CD4-positive, alpha-beta T cell treated with Interleukin-15 for 1 hour (primary cell): Measurements from ENCODE around the gene NEDD4.
"Not testable (repeated sequence)": the region's sequence is repeated elsewhere in the genome, so short reads cannot be mapped to it uniquely, and the experiment has no call there.

ENCODE experiments used
- DNase-seq: peaks from one replicate; pipeline ENCODE4 v3.0.0-alpha.2; 2020

NEDD4 gene

DNA sequence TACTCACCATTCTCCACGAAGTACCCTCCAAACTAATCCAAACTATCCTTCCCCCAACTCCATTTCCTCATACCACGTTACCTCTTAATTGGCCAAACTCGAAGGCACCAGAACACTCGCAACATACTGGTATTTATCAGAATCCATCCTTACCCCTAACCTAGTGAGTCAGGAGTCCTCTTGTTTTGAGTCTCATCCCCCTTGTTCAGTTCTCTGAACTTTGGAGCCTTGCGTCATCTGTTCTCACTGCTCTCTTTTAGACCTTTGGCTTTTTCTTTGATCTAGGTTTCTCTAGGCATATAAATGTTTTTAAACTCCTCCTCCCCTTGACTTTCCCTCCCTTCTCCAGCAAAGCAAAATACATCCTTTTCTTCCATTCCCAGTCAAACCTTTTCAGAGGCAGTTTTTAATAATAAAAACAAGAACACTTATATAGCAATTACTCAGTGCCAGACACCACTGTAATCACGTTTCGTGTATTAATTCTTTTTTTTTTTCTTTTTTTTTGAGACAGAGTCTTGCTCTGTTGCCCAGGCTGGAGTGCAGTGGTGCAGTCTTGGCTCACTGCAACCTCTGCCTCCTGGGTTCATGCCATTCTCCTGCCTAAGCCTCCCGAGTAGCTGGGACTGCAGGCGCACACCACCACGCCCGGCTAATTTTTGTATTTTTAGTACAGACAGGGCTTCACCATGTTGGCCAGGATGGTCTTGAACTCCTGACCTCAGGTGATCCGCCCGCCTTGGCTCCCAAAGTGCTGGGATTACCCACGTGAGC, 40.7 kb downstream of the NEDD4 start:
- DNase-seq: not testable (repeated sequence)

DNA sequence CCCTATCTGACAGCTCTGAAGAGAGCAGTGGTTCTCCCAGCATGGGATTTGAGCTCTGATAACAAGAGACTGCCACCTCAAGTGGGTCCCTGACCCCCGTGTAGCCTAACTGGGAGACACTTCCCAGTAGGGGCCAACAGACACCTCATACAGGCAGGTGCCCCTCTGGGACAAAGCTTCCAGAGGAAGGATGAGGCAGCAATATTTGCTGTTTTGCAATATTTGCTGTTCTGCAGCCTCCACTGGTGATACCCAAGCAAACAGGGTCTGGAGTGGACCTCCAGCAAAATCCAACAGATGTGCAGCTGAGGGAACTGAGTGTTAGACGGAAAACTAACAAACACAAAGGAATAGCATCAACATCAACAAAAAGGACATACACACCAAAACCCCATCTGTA, 48.8 kb downstream of the NEDD4 start:
- DNase-seq: not testable (repeated sequence)

DNA sequence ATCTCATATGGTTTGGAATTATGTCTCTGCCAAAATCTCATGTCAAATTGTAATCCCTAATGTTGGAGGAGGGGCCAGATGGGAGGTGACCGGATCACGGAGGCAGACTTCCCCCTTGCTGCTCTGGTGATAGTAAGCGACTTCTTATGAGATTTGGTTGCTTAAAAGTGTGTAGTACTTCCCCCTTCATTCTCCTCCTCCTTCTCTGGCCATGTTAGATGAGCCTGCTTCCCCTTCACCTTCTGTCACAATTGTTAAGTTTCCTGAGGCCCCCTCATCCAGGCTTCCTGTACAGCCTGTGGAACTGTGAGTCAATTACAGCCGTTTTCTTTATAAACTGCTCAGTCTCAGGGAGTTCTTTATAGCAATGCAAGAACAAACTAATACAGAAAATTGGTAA, 51.1 kb downstream of the NEDD4 start:
- no peak for DNase-seq

DNA sequence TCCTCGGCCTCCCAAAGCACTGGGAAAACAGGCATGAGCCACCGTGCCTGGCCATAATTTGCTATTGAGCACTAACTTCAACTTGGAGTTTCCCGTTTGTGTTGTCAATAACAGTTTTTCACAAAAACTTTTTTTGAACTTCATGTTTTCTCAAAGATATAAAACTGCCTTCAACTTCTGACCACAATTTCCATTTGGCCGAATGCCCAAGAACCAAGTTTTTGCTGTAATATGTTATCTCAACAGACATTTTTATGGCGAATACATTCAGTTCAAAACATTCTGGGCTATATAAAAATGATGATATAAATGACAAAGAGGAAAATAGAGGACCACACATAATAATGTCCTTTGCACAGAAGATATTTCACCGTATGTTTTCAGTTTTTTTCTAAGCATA, 56.4 kb downstream of the NEDD4 start:
- DNase-seq: no peak

DNA sequence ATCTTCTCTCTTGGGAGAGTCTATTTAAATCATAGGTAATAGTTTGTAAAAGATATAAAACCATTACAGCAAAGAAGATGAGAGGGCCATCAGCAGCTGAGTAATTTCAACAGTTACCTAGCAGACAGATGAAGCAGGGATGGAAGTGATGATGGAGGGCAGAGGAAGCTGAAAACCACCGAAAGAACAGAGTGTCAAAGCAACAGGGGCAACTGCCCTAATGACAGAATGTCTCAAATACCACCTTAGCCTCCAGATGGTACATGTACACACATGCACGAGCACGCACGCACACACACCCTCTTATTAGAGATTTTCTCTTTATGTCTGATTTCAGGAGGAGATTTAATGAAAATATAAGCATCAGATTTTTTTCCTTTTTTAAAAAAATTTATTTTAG, 64.5 kb downstream of the NEDD4 start:
- no peak for DNase-seq

DNA sequence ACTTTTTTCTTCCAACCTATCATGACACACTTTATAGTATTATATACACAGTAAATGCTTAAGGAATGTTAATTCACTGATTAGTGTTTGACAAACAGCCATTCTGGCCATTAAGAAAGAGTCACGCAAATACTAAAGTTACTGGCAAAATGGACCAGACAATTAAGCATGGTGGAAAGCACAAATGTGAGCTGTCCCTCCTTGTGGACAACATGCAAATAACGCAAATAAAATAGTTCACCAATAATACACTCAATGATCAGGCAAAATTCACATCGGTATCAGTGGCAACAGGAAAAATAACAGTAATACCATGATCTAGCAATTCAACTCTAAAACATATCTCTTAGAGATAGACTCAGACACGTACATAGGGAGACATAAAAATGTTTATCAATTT, 71.7 kb downstream of the NEDD4 start:
- no peak for DNase-seq

DNA sequence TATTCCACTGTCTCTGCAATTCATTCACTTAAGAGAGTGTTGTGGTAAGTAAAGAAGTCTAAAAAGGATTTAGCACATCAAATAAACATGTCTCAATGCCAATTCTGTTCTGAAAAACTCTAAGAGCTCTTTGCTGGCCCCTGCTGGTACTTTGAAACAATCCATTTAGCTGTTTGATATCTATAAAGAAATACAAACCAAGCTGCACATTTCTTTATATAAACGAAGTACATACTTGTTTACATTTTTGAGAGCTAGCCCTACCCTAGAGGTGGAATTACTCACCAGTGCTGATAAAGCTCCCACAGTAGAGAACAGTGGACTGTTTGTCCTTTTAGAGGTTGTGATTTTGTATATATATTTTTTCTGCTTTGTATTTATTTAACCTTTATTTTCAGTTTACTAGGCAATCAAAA, 75.5 kb downstream of the NEDD4 start:
- no peak for DNase-seq

DNA sequence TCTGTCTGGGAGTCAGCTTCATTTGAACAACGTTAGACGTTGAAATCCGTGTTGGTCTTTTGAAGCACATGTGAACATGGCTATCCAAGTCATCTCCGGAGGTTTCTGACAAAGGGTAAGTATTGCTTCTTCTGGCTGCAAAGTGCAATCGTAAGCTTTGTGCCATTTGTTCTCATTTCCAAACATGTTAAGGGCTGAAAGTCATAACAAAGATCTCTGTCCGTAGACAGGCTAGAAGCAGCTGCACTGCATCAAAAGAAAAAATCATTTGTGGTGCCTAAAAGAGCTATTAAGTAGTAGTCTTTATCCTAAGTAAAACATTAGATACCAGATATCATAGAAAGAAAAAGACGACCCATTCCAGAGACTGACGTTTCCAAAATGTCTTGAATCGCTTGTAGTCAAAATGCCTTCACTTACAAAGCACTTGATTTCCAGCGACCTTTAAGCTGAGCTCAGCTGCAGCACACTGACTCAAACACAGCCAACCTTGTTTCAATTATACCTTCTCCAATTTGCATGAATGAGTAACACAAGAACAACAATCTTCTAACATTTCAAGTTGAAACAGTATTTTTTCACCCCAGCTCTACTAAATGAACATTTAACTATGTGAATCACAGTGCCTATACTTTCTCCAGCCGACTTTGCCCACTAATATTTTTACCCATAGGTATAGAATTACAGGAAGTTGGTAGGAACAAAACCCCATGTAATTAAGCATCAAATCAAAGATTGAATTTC, 76.6 kb downstream of the NEDD4 start:
- no peak for DNase-seq

DNA sequence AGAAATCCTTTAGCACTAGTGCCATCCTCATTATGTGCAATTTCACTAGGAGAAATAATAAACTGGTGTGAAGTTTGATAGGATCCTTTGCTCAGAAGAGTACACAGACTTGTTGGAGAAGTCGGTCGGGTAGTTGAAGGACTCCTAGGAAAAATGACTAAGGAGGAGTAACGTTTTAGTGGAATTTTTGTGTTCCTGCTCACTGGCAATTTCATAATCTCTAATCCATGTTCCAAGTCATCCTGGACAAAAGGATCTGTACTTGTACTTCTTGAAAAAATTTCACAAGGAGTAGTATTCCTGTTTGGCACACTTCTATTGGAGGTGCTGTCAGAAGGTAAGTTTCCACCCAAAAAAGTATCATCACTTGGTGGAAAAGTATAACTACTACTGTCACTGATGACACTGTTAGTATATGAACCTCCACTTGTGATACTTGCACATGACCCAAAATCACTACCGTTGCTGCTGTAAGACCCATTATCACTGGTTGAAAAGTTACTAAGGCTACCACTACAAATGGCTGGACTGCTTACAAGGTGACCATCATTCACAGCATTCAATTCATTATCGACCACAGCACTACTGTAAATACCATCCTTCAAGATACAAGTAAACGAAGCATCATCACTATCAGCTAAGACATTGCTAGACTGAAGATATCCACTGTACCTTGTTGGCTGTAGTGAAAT, 77.4 kb downstream of the NEDD4 start:
- no peak for DNase-seq

DNA sequence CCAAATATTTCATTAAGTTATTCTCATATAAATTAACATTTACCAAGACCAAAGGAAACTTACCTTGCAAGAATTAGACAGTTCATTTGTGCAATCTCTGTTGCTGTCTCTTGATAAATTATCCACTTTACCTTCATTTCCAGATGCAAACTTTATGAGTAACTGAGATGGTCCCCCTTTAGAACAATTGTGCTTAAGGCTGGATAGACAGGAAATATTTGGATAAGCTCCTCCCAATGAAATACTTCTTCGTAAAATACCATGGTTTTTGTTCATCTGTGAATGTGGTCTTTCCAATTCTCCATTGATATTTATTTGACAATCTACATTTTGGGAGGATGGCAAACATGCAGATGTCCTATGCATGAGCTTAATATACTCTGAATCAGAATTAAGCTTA, 78.2 kb downstream of the NEDD4 start:
- DNase-seq: no peak

DNA sequence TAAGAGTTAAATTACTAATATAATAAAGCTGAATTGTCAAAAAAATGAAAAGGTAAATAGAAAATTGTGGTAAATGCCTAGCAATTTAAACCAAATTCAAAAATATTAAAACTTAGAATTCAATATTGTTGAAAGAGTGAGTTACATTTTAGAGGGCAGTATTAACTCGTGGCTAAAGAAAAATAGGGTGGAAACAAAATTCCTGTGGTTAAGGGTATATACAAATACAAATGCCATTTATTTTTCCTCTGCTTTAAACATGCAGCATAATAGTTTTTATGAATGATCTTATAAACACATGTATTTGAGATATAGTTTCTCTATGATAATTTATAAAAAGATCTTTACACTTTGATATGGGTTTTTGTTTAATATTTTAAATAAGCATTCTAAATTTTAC, 79.0 kb downstream of the NEDD4 start:
- DNase-seq: no peak

DNA sequence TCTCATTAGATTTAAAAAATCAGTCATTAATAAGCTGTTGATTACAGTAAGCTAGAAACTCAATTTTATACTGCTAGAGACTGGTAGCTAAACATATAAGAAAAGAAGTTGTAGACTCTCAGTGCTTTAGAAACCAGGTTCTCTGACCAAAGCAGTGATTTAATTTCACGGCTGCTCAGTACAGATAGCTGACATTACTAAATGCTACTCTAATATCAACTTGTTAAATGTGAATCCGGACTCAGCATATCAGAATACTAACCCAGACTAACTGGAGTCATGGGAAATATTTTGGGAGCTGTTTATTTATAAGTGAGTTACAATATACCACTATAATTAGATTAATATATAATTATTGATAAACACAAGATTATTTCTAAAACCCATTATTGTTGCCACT, 80.4 kb downstream of the NEDD4 start:
- no peak for DNase-seq

DNA sequence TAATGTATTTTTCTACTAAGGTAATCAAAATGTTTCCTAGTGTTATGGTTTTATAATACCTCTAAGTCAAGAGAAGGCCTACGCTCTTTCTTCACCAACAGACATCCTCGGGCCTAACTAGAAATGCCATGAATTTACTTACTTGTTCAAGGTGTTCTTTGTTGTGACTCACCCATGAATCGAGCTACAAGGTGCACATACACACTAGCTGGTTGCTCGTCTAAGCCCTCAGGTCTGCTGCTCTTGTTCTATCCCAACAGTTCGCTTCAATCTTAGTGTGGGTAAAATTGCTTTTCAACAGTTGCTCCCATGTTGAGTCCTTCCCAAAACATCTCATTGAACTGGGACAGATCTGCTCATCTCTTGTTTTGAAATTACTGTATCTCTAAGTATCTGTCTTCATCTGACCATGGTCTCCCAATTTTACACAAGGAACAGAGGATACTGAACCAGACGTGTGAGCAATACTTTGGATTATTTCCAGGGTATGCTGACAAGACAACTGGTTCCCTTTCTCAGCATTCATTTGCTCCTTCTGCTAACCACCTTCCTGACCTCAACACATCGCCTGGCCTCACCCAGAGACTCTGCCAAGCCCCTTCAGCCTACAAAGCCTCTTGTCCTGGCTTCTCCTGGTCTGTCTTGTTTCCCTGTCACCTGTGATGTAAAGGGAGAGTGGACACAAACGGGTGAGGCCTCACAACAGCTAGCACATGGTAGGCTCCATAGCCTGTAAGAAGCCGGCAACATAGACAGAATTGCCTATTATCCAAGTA, 84.2 kb downstream of the NEDD4 start:
- no peak for DNase-seq

DNA sequence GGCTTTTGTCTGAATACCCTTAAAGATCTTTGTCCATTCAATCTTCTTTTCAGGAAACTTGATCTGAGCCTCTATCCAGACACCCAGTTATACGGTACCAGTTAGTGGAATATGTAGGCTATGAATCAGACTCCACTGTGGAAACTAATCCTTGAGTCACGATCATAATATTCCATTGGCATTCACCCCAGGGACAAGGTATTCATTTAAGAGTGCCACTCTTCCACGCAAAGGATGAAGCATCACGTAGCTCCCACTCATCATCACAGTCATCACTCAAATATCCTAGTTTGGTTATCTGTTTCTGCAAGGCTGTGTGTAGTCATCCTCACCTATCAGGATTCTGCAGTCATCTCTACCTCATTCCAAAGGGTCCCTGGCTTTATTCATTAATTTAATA, 85.6 kb downstream of the NEDD4 start:
- no peak for DNase-seq

DNA sequence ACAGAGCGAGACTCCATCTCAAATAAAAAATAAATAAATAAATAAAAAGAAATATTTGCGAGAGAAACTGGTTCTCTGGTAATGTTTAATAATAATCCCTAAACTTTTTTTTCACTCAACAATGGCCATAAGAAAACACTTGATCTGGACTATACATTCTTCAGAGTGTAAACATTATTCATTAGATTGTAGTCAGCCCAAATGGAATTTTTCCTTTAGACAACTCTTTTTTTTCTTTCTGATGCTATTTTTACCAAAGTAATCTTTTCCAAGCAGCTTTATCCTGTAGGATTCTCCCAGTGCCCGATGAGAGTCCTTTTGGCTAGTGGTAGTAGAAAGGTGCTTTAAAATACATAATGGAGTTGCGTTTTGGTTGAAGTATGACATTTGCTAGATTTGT, 90.4 kb downstream of the NEDD4 start:
- no peak for DNase-seq

DNA sequence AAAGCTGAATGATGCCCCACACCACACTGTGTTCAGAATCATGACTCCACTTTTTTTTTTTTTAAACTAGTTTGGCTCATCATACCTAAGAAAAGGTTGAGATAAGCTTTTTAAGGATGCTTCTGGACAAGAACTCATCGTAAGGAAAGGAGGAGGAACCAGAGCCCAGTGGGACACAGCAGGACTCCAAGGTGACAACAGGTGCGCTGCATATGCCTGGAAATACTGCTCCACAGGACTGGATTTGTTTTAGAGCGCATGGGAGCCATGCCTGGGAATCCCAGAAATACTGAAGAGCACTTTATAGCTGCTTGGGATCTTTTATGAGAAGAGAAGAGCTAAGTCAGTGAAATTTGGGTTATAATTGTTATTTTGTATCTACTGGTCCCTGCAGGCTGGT, 93.4 kb downstream of the NEDD4 start:
- DNase-seq: no peak

DNA sequence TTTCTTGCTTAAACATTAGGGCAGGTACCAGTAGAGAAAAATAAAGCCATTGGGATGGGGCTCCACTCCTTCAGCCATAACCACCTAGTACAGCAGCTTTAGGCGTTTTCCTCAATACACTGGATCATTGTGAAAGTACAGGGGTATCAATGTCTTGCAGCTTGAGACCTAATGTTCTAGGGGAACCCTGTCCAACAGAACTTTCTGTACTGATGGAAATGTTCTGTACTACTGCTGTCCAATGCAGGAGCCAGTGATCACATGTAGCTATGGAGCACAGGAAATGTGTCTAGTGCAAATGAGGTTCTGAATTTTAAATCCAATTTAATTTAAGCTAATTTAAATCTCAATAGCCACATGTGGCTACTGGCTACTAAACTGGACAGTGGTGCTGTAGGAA, 93.9 kb downstream of the NEDD4 start:
- DNase-seq: no peak

DNA sequence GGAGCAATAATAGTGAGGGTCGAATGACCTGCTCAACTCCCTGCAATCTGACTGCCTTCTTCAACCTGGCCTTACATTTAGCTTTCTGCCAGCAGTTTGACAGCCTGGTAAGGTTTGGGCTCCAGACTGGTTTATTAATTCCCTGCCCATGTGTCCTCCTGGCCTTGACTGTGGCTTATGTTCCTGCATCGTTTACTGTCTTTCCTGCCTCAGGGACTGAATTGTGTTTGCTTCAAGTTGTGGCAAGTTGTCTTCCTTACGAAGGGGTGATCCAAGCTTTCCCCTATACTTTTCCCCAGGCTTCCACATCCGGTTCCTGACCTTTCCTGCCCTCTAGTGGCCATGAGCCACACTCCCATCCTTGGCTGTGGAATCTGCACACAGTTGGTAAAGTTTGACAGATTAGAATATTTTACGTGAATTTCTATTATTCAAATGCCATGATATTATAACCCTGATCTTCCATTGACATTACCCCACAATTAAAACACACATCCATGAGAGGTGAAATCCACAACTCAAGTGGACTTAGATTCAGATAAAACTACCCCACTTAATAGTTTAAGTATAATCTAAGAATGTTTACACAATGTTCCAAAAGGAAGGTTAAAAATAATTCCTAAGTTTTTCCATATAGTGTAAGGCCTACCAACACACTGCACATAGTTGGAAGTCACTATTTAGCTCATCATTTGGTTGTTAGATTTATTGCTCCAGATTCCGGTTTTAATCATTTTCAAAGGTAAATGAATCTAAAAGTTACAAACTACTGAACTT, 95.7 kb downstream of the NEDD4 start:
- DNase-seq: no peak

DNA sequence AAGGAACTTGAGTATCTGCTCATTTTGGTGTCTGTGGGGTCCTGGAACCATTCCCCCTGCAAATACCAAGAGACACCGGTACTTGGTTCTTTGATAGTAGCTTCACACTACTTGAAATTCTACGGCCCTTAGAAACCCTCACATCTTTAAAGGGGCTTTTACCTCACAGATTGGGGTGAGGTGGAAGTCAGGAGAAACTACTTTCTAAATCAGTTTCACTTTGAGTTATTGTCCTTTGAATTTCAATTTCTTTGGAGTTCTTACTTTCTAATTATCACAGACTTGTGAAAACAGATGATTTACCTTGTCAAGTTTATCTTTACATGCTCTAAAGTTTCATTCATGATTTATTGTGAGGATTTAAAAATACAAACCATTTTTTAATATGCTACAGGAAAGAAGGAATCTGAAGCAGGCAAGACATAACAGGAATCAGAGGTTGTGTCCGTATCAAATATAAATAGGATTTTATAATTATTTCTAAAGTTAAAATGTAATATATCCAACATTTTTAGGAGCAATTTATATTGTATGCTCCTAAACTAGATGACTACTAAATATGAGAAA, 98.9 kb downstream of the NEDD4 start:
- no peak for DNase-seq

DNA sequence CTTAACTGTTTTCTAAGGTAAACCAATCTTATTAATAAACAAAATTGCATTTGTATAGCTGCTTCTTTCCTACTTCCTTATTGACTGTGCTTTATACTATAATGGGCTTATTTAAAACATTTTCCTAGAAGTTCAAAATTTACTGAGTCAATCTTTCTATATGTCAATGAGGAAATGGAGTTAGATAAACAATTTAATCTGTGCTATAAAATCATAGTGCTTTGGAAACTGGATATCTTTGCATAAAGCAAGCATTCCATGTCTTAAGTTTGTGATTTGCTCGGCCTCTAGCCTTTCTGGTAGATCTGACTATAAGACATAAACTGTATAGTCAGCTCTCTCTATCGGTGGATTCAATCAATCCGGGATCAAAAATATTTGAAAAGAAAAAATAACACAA, 99.6 kb downstream of the NEDD4 start:
- no peak for DNase-seq

DNA sequence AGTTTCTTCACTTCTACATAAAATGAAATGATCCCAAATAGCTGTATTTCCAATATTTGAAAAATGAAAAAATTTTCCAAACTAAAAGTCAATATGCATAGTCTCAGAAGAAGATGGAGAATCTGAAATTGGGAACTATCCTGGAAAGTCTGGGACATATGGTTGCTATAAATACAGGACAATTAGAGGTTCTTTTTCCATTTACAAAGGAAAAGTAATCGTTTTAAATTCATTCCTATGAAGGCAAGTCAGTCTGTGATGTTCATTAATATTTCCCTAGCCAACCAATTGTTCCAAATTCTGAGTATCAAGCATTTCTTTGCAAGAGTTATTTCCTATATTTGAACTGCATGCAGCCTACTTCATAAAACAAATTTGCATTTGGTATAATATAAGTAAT, 102.2 kb downstream of the NEDD4 start:
- DNase-seq: no peak

DNA sequence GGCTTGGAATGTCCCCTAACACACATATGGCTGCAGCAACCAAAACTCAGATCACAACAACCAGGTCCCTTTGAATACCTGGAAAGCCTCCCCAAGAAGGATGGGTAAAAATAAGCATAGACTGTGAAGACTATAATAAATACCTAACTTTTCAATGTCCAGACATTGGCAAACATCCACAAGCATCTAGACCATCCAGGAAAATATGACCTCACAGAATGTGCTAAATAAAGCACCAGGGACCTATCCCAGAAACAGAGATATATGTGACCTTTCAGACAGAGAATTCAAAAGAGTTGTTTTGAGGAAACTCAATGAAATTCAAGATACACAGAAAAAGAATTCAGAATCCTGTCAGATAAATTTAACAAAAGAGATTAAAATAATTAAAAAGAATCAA, 109.2 kb downstream of the NEDD4 start:
- DNase-seq: no peak
